ENCODE results near the gene RNF175. TPM values are rescaled to one million over a fixed set of nuclear protein-coding genes. Genes with fewer than 3 reads are reported as not detected.

RNF175 gene
- total RNA-seq, 4 donors from 2014 or later: 0.10 to 1.9 (median 0.47) TPM; not detected in 1

- H3K4me3 ChIP-seq (ENCODE audit: low read depth, poor library complexity, severe bottlenecking): no peak overlapping the region
- intact Hi-C loops (cut with DNase I; ENCODE audit: low total_unique reads): no loop called here
- no peak for DNase-seq (ENCODE audit: low spot score in 2 of 2)
- TF ChIP-seq POLR2A (IDR thresholded peaks at IDR 0.05) (no peak), CTCF (IDR thresholded peaks at IDR 0.05) (no peak)
- 71 to 76% methylated on average over 2 of the region's 2 CpGs for WGBS, 2 donors
Observed at GRCh38 chr4:153713866-153714646, 45.8 kb downstream of the RNF175 start.

GRCh38 chr4:153710681-153711080 is 49.1 kb downstream of the RNF175 start:
- intact Hi-C loops (cut with DNase I; ENCODE audit: low total_unique reads): no loop called here
- no peak overlapping the region for H3K4me3 ChIP-seq (ENCODE audit: low read depth, poor library complexity, severe bottlenecking)
- 87 to 94% methylated on average over 1 of the region's 1 CpG for WGBS, 2 donors
- TF ChIP-seq CTCF (IDR thresholded peaks at IDR 0.05): no peak
- TF ChIP-seq POLR2A (IDR thresholded peaks at IDR 0.05): no peak
- no peak for DNase-seq (ENCODE audit: low spot score in 2 of 2)

GRCh38 chr4:153706519-153706918 is 53.3 kb downstream of the RNF175 start:
- DNase-seq (ENCODE audit: low spot score in 2 of 2): no peak
- intact Hi-C loops (cut with DNase I; ENCODE audit: low total_unique reads): no loop called here
- TF ChIP-seq POLR2A (IDR thresholded peaks at IDR 0.05) (no peak), CTCF (IDR thresholded peaks at IDR 0.05) (no peak)
- H3K4me3 ChIP-seq (ENCODE audit: low read depth, poor library complexity, severe bottlenecking): no peak overlapping the region

GRCh38 chr4:153705743-153706468 is 53.9 kb downstream of the RNF175 start:
- TF ChIP-seq POLR2A (IDR thresholded peaks at IDR 0.05): no peak
- no peak for TF ChIP-seq CTCF (IDR thresholded peaks at IDR 0.05)
- intact Hi-C loops (cut with DNase I; ENCODE audit: low total_unique reads): no loop called here
- H3K4me3 ChIP-seq (ENCODE audit: low read depth, poor library complexity, severe bottlenecking): no peak overlapping the region
- WGBS, 2 donors: 82 to 89% methylated on average over 2 of the region's 2 CpGs
- DNase-seq (ENCODE audit: low spot score in 2 of 2): no peak

DNA sequence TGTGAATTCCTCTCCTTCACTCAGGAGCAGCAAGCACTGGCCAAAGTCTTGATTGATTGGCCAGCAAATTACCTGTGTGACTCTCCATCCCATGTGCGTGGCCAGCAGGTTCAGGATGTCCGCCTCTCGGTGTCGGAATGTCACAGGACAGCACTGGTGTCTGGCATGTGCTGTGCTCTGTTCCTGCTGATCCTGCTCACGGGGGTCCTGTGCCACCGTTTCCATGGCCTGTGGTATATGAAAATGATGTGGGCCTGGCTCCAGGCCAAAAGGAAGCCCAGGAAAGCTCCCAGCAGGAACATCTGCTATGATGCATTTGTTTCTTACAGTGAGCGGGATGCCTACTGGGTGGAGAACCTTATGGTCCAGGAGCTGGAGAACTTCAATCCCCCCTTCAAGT is 55.3 kb downstream of the RNF175 start:
- WGBS, 2 donors: 84 to 95% methylated on average over 7 of the region's 7 CpGs
- intact Hi-C loops (cut with DNase I; ENCODE audit: low total_unique reads): no loop called here
- no peak for TF ChIP-seq POLR2A (IDR thresholded peaks at IDR 0.05)
- TF ChIP-seq CTCF (IDR thresholded peaks at IDR 0.05): no peak
- no peak overlapping the region for H3K4me3 ChIP-seq (ENCODE audit: low read depth, poor library complexity, severe bottlenecking)
- no peak for DNase-seq (ENCODE audit: low spot score in 2 of 2)

Data from lower leg skin (tissue), 4 donors.